GM12878 (cell line): ENCODE data around the gene AKR1B15.

Experiments used
- ATF2 ChIP-seq: IDR thresholded peaks from 2 replicates; pipeline ENCODE4 v1.6.1; 2012; ENCODE audit warnings: low read length, inconsistent platforms
- EZH2 ChIP-seq: IDR thresholded peaks from 2 replicates; pipeline ENCODE4 v1.6.1; 2012; ENCODE audit warnings: low read depth, mild to moderate bottlenecking, control low read depth, inconsistent platforms, low read length, borderline replicate concordance; ENCODE audit not compliant: control insufficient read depth
- FOXM1 ChIP-seq: IDR thresholded peaks from 2 replicates; pipeline ENCODE4 v1.6.1; 2012; ENCODE audit warnings: low read depth, mild to moderate bottlenecking, inconsistent platforms, low read length, moderate library complexity
- POLR2A ChIP-seq: IDR thresholded peaks from 2 replicates; pipeline ENCODE4 v1.6.1; 2011; ENCODE audit warnings: low read depth, mild to moderate bottlenecking, low read length
- RBBP5 ChIP-seq: fragments of 200-600 bp; sonication (generic); conservative IDR thresholded peaks from 2 replicates; pipeline ENCODE4 v1.6.1; 2016
- REST ChIP-seq: IDR thresholded peaks from 2 replicates; pipeline ENCODE4 v1.6.1; 2012; ENCODE audit warnings: mild to moderate bottlenecking, low read depth, low read length
- TARDBP ChIP-seq: IDR thresholded peaks from 2 replicates; pipeline ENCODE4 v1.6.1; 2016; ENCODE audit warnings: borderline replicate concordance
- TF ChIP-seq, protein P1 (sequence below), 3 experiments: IDR thresholded peaks in 2 of 3; conservative IDR thresholded peaks in 1 of 3; 2 replicates each; pipeline ENCODE4 v1.5.1; 2011; ENCODE audit warnings: low read depth in 3 of 3, low read length in 3 of 3, mild to moderate bottlenecking in 3 of 3, control low read depth in 2 of 3, moderate library complexity in 2 of 3, inconsistent platforms in 1 of 3, mixed read lengths in 1 of 3; ENCODE audit not compliant: control insufficient read depth in 2 of 3, insufficient read depth in 1 of 3; ENCODE audit errors: extremely low read depth in 1 of 3

GRCh38 chr7:134587750-134588149, 38.8 kb downstream of the AKR1B15 start:
- TF ChIP-seq, protein P1, sequence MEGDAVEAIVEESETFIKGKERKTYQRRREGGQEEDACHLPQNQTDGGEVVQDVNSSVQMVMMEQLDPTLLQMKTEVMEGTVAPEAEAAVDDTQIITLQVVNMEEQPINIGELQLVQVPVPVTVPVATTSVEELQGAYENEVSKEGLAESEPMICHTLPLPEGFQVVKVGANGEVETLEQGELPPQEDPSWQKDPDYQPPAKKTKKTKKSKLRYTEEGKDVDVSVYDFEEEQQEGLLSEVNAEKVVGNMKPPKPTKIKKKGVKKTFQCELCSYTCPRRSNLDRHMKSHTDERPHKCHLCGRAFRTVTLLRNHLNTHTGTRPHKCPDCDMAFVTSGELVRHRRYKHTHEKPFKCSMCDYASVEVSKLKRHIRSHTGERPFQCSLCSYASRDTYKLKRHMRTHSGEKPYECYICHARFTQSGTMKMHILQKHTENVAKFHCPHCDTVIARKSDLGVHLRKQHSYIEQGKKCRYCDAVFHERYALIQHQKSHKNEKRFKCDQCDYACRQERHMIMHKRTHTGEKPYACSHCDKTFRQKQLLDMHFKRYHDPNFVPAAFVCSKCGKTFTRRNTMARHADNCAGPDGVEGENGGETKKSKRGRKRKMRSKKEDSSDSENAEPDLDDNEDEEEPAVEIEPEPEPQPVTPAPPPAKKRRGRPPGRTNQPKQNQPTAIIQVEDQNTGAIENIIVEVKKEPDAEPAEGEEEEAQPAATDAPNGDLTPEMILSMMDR (IDR thresholded peaks at IDR 0.05 in 2 of 3, conservative IDR thresholded peaks at IDR 0.05 in 1 of 3; ENCODE audit: control insufficient read depth in 2 of 3, extremely low read depth in 1 of 3, insufficient read depth in 1 of 3, low read depth in 3 of 3, low read length in 3 of 3), result no peak
- TF ChIP-seq RBBP5, result no peak
- no peak for TF ChIP-seq EZH2
- no peak for TF ChIP-seq TARDBP
- TF ChIP-seq REST, result no peak
- no peak for TF ChIP-seq POLR2A
- TF ChIP-seq FOXM1, result no peak
- no peak for TF ChIP-seq ATF2
